ENCODE results near the gene SEPTIN5.

The SEPTIN5 gene

GRCh38 chr22:19680911-19681862 is 33.1 kb upstream of the SEPTIN5 start:
- Histone ChIP-seq H3K27me3 (ENCODE audit: control insufficient read depth in 5 of 5, insufficient read depth in 4 of 5, low read length in 5 of 5) (peaks cover 3 to 12% (median 7%) of the 10 kb centered on the region in 5 donors), H3K9ac (ENCODE audit: low read length in 5 of 5) (no peak overlapping the region), H3K4me3 (ENCODE audit: low read depth in 1 of 5, low read length in 5 of 5) (no peak overlapping the region), H3K27ac (ENCODE audit: low read depth, low read length) (no peak overlapping the region), H3K4me1 (ENCODE audit: control insufficient read depth in 5 of 5, insufficient read depth in 5 of 5, low read length in 5 of 5) (peaks cover 0 to 4% (median 0%) of the 10 kb centered on the region in 5 donors), H3K9me3 (ENCODE audit: control insufficient read depth in 5 of 5, low read length in 5 of 5) (no peaks in the 10 kb centered on the region), H3K36me3 (ENCODE audit: control insufficient read depth in 5 of 5, insufficient read depth in 5 of 5, low read length in 5 of 5) (no peaks in the 10 kb centered on the region)

- Histone ChIP-seq H3K27me3 (ENCODE audit: control insufficient read depth in 5 of 5, insufficient read depth in 4 of 5, low read length in 5 of 5) (peaks cover 3 to 12% (median 7%) of the 10 kb centered on the region in 5 donors), H3K9me3 (ENCODE audit: control insufficient read depth in 5 of 5, low read length in 5 of 5) (no peaks in the 10 kb centered on the region), H3K27ac (ENCODE audit: low read depth, low read length) (no peak overlapping the region), H3K9ac (ENCODE audit: low read length in 5 of 5) (no peak overlapping the region), H3K4me3 (ENCODE audit: low read depth in 1 of 5, low read length in 5 of 5) (no peak overlapping the region), H3K4me1 (ENCODE audit: control insufficient read depth in 5 of 5, insufficient read depth in 5 of 5, low read length in 5 of 5) (peaks cover 0 to 4% (median 0%) of the 10 kb centered on the region in 5 donors), H3K36me3 (ENCODE audit: control insufficient read depth in 5 of 5, insufficient read depth in 5 of 5, low read length in 5 of 5) (no peaks in the 10 kb centered on the region)
Measured at GRCh38 chr22:19681863-19682245, 32.4 kb upstream of the SEPTIN5 start.

- H3K4me1 ChIP-seq (ENCODE audit: control insufficient read depth in 5 of 5, insufficient read depth in 5 of 5, low read length in 5 of 5): peaks cover 0 to 24% (median 13%) of the 10 kb centered on the region in 5 donors
- H3K9me3 ChIP-seq (ENCODE audit: control insufficient read depth in 5 of 5, low read length in 5 of 5): no peaks in the 10 kb centered on the region
- no peak overlapping the region for H3K27ac ChIP-seq (ENCODE audit: low read depth, low read length)
- H3K36me3 ChIP-seq (ENCODE audit: control insufficient read depth in 5 of 5, insufficient read depth in 5 of 5, low read length in 5 of 5): no peaks in the 10 kb centered on the region
- no peak overlapping the region for H3K4me3 ChIP-seq (ENCODE audit: low read depth in 1 of 5, low read length in 5 of 5)
- H3K27me3 ChIP-seq (ENCODE audit: control insufficient read depth in 5 of 5, insufficient read depth in 4 of 5, low read length in 5 of 5): peaks cover 4 to 24% (median 17%) of the 10 kb centered on the region in 5 donors
- H3K9ac ChIP-seq (ENCODE audit: low read length in 5 of 5): no peak overlapping the region
Measured at GRCh38 chr22:19686946-19687345, 27.4 kb upstream of the SEPTIN5 start.

GRCh38 chr22:19687561-19688300 is 26.6 kb upstream of the SEPTIN5 start:
- peaks cover 4 to 22% (median 17%) of the 10 kb centered on the region in 5 donors for H3K27me3 ChIP-seq (ENCODE audit: control insufficient read depth in 5 of 5, insufficient read depth in 4 of 5, low read length in 5 of 5)
- no peak overlapping the region for H3K9ac ChIP-seq (ENCODE audit: low read length in 5 of 5)
- H3K27ac ChIP-seq (ENCODE audit: low read depth, low read length): no peak overlapping the region
- H3K4me1 ChIP-seq (ENCODE audit: control insufficient read depth in 5 of 5, insufficient read depth in 5 of 5, low read length in 5 of 5): peaks cover 0 to 27% (median 14%) of the 10 kb centered on the region in 5 donors
- H3K36me3 ChIP-seq (ENCODE audit: control insufficient read depth in 5 of 5, insufficient read depth in 5 of 5, low read length in 5 of 5): no peaks in the 10 kb centered on the region
- no peak overlapping the region for H3K4me3 ChIP-seq (ENCODE audit: low read depth in 1 of 5, low read length in 5 of 5)
- H3K9me3 ChIP-seq (ENCODE audit: control insufficient read depth in 5 of 5, low read length in 5 of 5): no peaks in the 10 kb centered on the region

GRCh38 chr22:19688301-19689290 is 25.7 kb upstream of the SEPTIN5 start:
- peaks cover 4 to 22% (median 17%) of the 10 kb centered on the region in 5 donors for H3K27me3 ChIP-seq (ENCODE audit: control insufficient read depth in 5 of 5, insufficient read depth in 4 of 5, low read length in 5 of 5)
- H3K9me3 ChIP-seq (ENCODE audit: control insufficient read depth in 5 of 5, low read length in 5 of 5): no peaks in the 10 kb centered on the region
- no peak overlapping the region for H3K27ac ChIP-seq (ENCODE audit: low read depth, low read length)
- H3K9ac ChIP-seq (ENCODE audit: low read length in 5 of 5): no peak overlapping the region
- H3K4me1 ChIP-seq (ENCODE audit: control insufficient read depth in 5 of 5, insufficient read depth in 5 of 5, low read length in 5 of 5): peaks cover 0 to 27% (median 14%) of the 10 kb centered on the region in 5 donors
- H3K4me3 ChIP-seq (ENCODE audit: low read depth in 1 of 5, low read length in 5 of 5): no peak overlapping the region
- no peaks in the 10 kb centered on the region for H3K36me3 ChIP-seq (ENCODE audit: control insufficient read depth in 5 of 5, insufficient read depth in 5 of 5, low read length in 5 of 5)

- peaks cover 4 to 22% (median 17%) of the 10 kb centered on the region in 5 donors for H3K27me3 ChIP-seq (ENCODE audit: control insufficient read depth in 5 of 5, insufficient read depth in 4 of 5, low read length in 5 of 5)
- H3K36me3 ChIP-seq (ENCODE audit: control insufficient read depth in 5 of 5, insufficient read depth in 5 of 5, low read length in 5 of 5): no peaks in the 10 kb centered on the region
- peaks cover 0 to 27% (median 14%) of the 10 kb centered on the region in 5 donors for H3K4me1 ChIP-seq (ENCODE audit: control insufficient read depth in 5 of 5, insufficient read depth in 5 of 5, low read length in 5 of 5)
- H3K9ac ChIP-seq (ENCODE audit: low read length in 5 of 5): no peak overlapping the region
- no peaks in the 10 kb centered on the region for H3K9me3 ChIP-seq (ENCODE audit: control insufficient read depth in 5 of 5, low read length in 5 of 5)
- no peak overlapping the region for H3K4me3 ChIP-seq (ENCODE audit: low read depth in 1 of 5, low read length in 5 of 5)
- no peak overlapping the region for H3K27ac ChIP-seq (ENCODE audit: low read depth, low read length)
Measured at GRCh38 chr22:19689408-19689807, 24.9 kb upstream of the SEPTIN5 start.

- no peaks in the 10 kb centered on the region for H3K9me3 ChIP-seq (ENCODE audit: control insufficient read depth in 5 of 5, low read length in 5 of 5)
- peak overlapping the region; percentile 16 to 45 (median 32) for H3K4me3 ChIP-seq (ENCODE audit: low read depth in 1 of 5, low read length in 5 of 5)
- no peak overlapping the region for H3K27ac ChIP-seq (ENCODE audit: low read depth, low read length)
- peaks cover 0 to 27% (median 14%) of the 10 kb centered on the region in 5 donors for H3K4me1 ChIP-seq (ENCODE audit: control insufficient read depth in 5 of 5, insufficient read depth in 5 of 5, low read length in 5 of 5)
- H3K36me3 ChIP-seq (ENCODE audit: control insufficient read depth in 5 of 5, insufficient read depth in 5 of 5, low read length in 5 of 5): no peaks in the 10 kb centered on the region
- peaks cover 4 to 22% (median 16%) of the 10 kb centered on the region in 5 donors for H3K27me3 ChIP-seq (ENCODE audit: control insufficient read depth in 5 of 5, insufficient read depth in 4 of 5, low read length in 5 of 5)
- H3K9ac ChIP-seq (ENCODE audit: low read length in 5 of 5): peak overlapping the region in 1 of 5 donors; percentile 11
Measured at GRCh38 chr22:19691007-19691720, 23.1 kb upstream of the SEPTIN5 start.

GRCh38 chr22:19691721-19692341 is 22.5 kb upstream of the SEPTIN5 start:
- peaks cover 4 to 22% (median 18%) of the 10 kb centered on the region in 5 donors for H3K27me3 ChIP-seq (ENCODE audit: control insufficient read depth in 5 of 5, insufficient read depth in 4 of 5, low read length in 5 of 5)
- peak overlapping the region; percentile 16 to 45 (median 32) for H3K4me3 ChIP-seq (ENCODE audit: low read depth in 1 of 5, low read length in 5 of 5)
- H3K36me3 ChIP-seq (ENCODE audit: control insufficient read depth in 5 of 5, insufficient read depth in 5 of 5, low read length in 5 of 5): no peaks in the 10 kb centered on the region
- H3K9me3 ChIP-seq (ENCODE audit: control insufficient read depth in 5 of 5, low read length in 5 of 5): no peaks in the 10 kb centered on the region
- peaks cover 0 to 27% (median 14%) of the 10 kb centered on the region in 5 donors for H3K4me1 ChIP-seq (ENCODE audit: control insufficient read depth in 5 of 5, insufficient read depth in 5 of 5, low read length in 5 of 5)
- H3K9ac ChIP-seq (ENCODE audit: low read length in 5 of 5): peak overlapping the region in 1 of 5 donors; percentile 11
- no peak overlapping the region for H3K27ac ChIP-seq (ENCODE audit: low read depth, low read length)

All from subcutaneous abdominal adipose tissue (tissue), 5 donors.